Measurements from ENCODE around the gene SEPTIN2. TPM values are rescaled to one million over a fixed set of nuclear protein-coding genes. Genes with fewer than 3 reads are reported as not detected.
"Not testable (repeated sequence)": the region's sequence is repeated elsewhere in the genome, so short reads cannot be mapped to it uniquely, and the experiment has no call there.

The SEPTIN2 gene
- polyA plus RNA-seq, 4 donors, result 539 to 647 (median 628) TPM

GRCh38 chr2:241378816-241379215 lies 63.1 kb downstream of the SEPTIN2 start:
- DNase-seq (ENCODE audit: low read depth in 4 of 4, low spot score in 3 of 4), result no peak

- no peak for DNase-seq (ENCODE audit: low read depth in 4 of 4, low spot score in 3 of 4)
These were observed 64.1 kb downstream of the SEPTIN2 start for GRCh38 chr2:241379481-241380480.

GRCh38 chr2:241381872-241382271 lies 66.1 kb downstream of the SEPTIN2 start:
- no peak for DNase-seq (ENCODE audit: low read depth in 4 of 4, low spot score in 3 of 4)

GRCh38 chr2:241385450-241385849 lies 69.7 kb downstream of the SEPTIN2 start:
- DNase-seq (ENCODE audit: low read depth in 4 of 4, low spot score in 3 of 4), result not testable (repeated sequence)

GRCh38 chr2:241386519-241386918 lies 70.8 kb downstream of the SEPTIN2 start:
- DNase-seq (ENCODE audit: low read depth in 4 of 4, low spot score in 3 of 4), result no peak

DNA sequence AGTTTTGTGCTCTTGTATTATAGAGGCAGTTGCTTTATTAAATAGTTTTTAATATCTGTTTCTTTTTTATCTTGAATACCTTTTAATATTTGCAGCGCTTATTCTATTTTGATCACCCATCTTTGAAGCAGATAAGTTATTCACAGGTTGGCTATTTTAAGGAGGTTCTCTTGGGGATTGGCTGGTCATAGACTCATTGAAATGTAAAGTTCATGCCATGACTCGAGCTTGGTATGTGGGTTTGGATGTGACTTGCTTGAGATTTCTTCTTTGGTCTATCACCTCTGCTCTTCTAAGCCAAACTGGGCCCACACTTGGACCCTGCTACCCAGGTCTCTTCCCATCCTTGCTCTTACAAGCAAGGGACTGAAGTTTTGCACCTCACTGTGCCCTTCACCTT lies 74.0 kb downstream of the SEPTIN2 start:
- no peak for DNase-seq (ENCODE audit: low read depth in 4 of 4, low spot score in 3 of 4)

DNA sequence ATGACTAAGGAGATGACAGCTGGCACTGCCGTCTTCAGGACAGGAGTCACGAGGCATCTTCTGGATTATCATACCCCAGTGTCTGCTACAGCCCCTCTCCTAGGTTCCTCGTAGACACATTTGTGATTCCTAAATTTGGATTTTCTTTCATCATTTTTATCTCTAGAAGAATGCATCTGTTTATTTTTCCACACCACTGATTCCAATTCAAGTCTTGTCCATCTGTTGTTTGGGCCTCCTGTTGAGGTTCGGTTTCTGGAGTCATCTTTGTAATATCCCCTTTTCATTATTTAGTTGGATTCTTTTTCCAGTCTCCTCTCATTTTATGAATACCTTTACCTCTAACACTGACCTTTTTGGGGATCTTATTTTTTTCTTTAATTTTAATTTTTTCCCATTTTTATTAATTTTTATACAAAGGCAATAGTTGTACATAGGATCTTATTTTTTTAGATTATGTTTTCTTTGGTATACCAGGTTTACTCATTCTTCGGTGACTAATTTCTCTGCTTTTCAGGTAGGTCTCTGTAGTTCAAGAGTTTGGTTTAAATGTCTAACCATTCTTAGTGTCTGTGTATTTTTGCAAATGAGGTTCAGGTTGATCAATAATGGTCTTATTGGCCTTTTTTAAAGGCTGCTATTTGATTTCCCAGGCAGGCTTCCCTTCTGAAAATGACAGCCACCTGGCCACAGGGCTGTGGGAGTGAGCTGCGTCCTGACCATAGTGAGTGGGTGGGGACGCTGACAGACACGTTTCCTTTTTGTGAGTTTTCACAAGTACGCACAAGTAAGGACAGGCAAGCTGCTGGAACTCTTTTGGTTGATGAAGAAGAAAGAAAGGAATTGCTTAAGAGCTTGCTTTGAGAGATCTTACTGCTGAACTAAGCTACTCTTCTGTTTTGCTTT lies 74.8 kb downstream of the SEPTIN2 start:
- no peak for DNase-seq (ENCODE audit: low read depth in 4 of 4, low spot score in 3 of 4)

DNA sequence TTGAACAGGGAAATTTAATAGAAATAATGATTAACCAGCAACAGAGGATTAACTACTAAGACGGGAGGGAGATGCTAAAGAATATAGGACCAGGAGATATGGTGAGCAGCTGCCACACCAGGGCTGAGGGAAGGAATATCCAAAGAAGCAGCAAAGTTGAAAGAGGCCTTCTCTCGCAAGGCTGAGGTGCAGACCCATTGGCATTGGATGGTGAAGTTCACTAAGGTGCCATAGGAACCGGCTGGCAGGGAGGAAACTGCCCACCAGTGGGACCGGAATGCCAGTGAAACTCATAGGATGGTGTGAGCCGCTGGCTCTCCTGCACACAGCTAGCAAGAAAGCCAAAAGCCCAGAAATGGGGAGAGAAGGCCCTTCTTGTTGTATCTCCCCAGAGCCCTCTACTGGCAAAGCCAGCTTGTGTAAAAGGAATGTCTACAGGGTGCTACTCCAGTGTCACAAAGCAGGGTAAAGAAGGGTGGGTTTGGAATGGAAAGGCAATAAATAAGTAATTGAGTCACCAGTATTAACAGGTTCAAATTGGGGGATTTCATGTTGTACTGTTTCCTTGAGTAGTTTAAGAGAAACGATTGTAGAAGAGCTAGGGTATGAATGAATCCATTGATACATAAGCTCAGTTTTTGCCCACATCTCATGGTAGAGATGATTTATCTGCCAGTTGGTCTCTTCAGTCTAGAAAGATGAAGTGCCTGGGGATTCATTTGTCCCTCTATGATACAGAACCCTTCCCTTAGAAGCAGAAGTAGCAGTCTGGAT lies 76.4 kb downstream of the SEPTIN2 start:
- DNase-seq (ENCODE audit: low read depth in 4 of 4, low spot score in 3 of 4), result no peak

GRCh38 chr2:241392753-241393152 lies 77.0 kb downstream of the SEPTIN2 start:
- not testable (repeated sequence) for DNase-seq (ENCODE audit: low read depth in 4 of 4, low spot score in 3 of 4)

DNA sequence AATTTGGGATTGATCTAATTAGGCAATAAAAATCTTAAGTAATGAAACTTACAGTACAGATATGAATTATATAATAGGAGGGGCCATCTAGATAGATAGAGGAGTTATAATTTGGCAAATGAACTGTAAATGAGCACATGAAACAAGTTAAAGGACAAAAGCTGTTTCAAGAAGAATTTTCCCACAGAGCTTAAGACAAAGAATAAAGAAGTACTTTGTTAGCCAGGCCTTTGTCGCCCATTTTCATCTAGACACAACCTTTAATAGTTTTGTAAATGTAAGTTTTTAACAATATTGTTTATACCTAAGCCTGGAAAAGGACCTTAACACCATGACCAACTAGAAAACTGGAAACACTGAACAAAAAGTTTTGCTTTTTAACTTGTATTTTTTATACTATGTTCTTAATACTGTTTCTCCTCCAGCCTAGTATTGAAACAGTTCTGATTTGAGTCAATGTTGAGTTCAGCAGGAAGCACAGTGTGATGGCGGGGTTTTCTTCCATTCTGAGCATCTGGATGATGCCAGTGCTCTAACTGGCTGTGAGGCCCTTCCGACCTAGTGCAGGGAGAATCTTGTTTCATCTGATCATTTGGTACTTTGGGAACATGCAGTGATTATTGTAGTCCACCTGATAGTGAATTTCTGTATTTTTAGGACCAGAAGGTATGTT lies 77.9 kb downstream of the SEPTIN2 start:
- no peak for DNase-seq (ENCODE audit: low read depth in 4 of 4, low spot score in 3 of 4)

DNA sequence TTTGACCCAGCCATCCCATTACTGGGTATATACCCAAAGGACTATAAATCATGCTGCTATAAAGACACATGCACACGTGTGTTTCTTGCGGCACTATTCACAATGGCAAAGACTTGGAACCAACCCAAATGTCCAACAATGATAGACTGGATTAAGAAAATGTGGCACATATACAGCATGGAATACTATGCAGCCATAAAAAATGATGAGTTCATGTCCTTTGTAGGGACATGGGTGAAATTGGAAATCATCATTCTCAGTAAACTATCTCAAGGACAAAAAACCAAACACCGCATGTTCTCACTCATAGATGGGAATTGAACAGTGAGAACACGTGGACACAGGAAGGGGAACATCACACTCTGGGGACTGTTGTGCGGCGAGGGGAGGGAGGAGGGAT lies 81.1 kb downstream of the SEPTIN2 start:
- DNase-seq (ENCODE audit: low read depth in 4 of 4, low spot score in 3 of 4), result not testable (repeated sequence)

GRCh38 chr2:241399941-241400922 lies 84.5 kb downstream of the SEPTIN2 start:
- no peak for DNase-seq (ENCODE audit: low read depth in 4 of 4, low spot score in 3 of 4)

Other genes with a start within 250 kb of the SEPTIN2 start
- gene MTERF4, start 213.6 kb upstream of the SEPTIN2 start, polyA plus RNA-seq (ENCODE audit: insufficient read length in 4 of 4), result 10 to 100 TPM; 54.9 to 68.0 (median 63.4) TPM
- 10 to 100 TPM; 14.9 to 19.8 (median 15.7) TPM for gene PASK, start 166.5 kb upstream of the SEPTIN2 start, polyA plus RNA-seq (ENCODE audit: insufficient read length in 4 of 4)
- gene PPP1R7, start 165.5 kb upstream of the SEPTIN2 start, polyA plus RNA-seq (ENCODE audit: insufficient read length in 4 of 4), result 10 to 100 TPM; 80.5 to 85.9 (median 85.0) TPM
- 1 to 10 TPM; 1.1 to 2.6 (median 2.0) TPM for gene ANO7, start 127.2 kb upstream of the SEPTIN2 start, polyA plus RNA-seq (ENCODE audit: insufficient read length in 4 of 4)
- 100 to 1,000 TPM; 311 to 400 (median 321) TPM for gene HDLBP, start 253 bp upstream of the SEPTIN2 start, polyA plus RNA-seq (ENCODE audit: insufficient read length in 4 of 4)
- 10 to 100 TPM; 52.9 to 58.1 (median 54.9) TPM for gene FARP2, start 40.4 kb downstream of the SEPTIN2 start, polyA plus RNA-seq (ENCODE audit: insufficient read length in 4 of 4)
- gene STK25, start 192.7 kb downstream of the SEPTIN2 start, polyA plus RNA-seq (ENCODE audit: insufficient read length in 4 of 4), result 100 to 1,000 TPM; 176 to 209 (median 195) TPM
- 10 to 100 TPM; 19.7 to 32.1 (median 24.2) TPM for gene BOK, start 242.8 kb downstream of the SEPTIN2 start, polyA plus RNA-seq (ENCODE audit: insufficient read length in 4 of 4)